ENCODE data around the gene ANAPC2. TPM values are rescaled to one million over a fixed set of nuclear protein-coding genes. Genes with fewer than 3 reads are reported as not detected.

The ANAPC2 gene
- total RNA-seq, 1 experiment from 2014 or later: 58.8 TPM

GRCh38 chr9:137127301-137128157 is 60.8 kb downstream of the ANAPC2 start:
- in situ Hi-C loops (cut with HindIII; ENCODE audit: low sequenced_read_pairs): no loop called here

GRCh38 chr9:137126786-137127185 is 61.6 kb downstream of the ANAPC2 start:
- DNase-seq (ENCODE audit: low spot score): no peak
- in situ Hi-C loops (cut with HindIII; ENCODE audit: low sequenced_read_pairs): no loop called here

More at GRCh38 chr9:137127301-137128157, 60.8 kb downstream of the ANAPC2 start:
- no peak for DNase-seq (ENCODE audit: low spot score)

Other genes starting within 250 kb of the ANAPC2 start
- gene FBXW5, start 243.8 kb downstream of the ANAPC2 start, total RNA-seq (2014; rRNA removed; shearing (Covaris generic)): 118 and 124 TPM in 2 replicates
- 0.92 TPM in 1 of 2 replicates, not detected in the other for gene C8G, start 243.3 kb downstream of the ANAPC2 start, total RNA-seq (2014; rRNA removed; shearing (Covaris generic))
- gene LCN12, start 236.3 kb downstream of the ANAPC2 start, total RNA-seq (2014; rRNA removed; shearing (Covaris generic)): not detected in 2 replicates
- gene PTGDS, start 211.1 kb downstream of the ANAPC2 start, total RNA-seq (2014; rRNA removed; shearing (Covaris generic)): 4.7 TPM in 1 of 2 replicates, not detected in the other
- not detected in 2 replicates for gene LCNL1, start 205.6 kb downstream of the ANAPC2 start, total RNA-seq (2014; rRNA removed; shearing (Covaris generic))
- 52.2 and 79.6 TPM in 2 replicates for gene PAXX, start 196.1 kb downstream of the ANAPC2 start, total RNA-seq (2014; rRNA removed; shearing (Covaris generic))
- gene CLIC3, start 192.0 kb downstream of the ANAPC2 start, total RNA-seq (2014; rRNA removed; shearing (Covaris generic)): 2.1 and 6.2 TPM in 2 replicates
- gene ABCA2, start 160.3 kb downstream of the ANAPC2 start, total RNA-seq (2014; rRNA removed; shearing (Covaris generic)): 8.5 and 12.3 TPM in 2 replicates
- gene FUT7, start 156.5 kb downstream of the ANAPC2 start, total RNA-seq (2014; rRNA removed; shearing (Covaris generic)): not detected in 2 replicates
- 32.0 and 38.4 TPM in 2 replicates for gene NPDC1, start 142.4 kb downstream of the ANAPC2 start, total RNA-seq (2014; rRNA removed; shearing (Covaris generic))
- gene ENTPD2, start 134.5 kb downstream of the ANAPC2 start, total RNA-seq (2014; rRNA removed; shearing (Covaris generic)): not detected in 2 replicates
- gene SAPCD2, start 118.0 kb downstream of the ANAPC2 start, total RNA-seq (2014; rRNA removed; shearing (Covaris generic)): 62.9 and 63.5 TPM in 2 replicates
- 28.9 and 34.7 TPM in 2 replicates for gene UAP1L1, start 111.0 kb downstream of the ANAPC2 start, total RNA-seq (2014; rRNA removed; shearing (Covaris generic))
- gene MAN1B1, start 101.6 kb downstream of the ANAPC2 start, total RNA-seq (2014; rRNA removed; shearing (Covaris generic)): 67.0 and 73.9 TPM in 2 replicates
- gene DPP7, start 73.8 kb downstream of the ANAPC2 start, total RNA-seq (2014; rRNA removed; shearing (Covaris generic)): 1.2 and 3.0 TPM in 2 replicates
- not detected in 2 replicates for gene GRIN1, start 49.4 kb downstream of the ANAPC2 start, total RNA-seq (2014; rRNA removed; shearing (Covaris generic))
- gene LRRC26, start 18.5 kb downstream of the ANAPC2 start, total RNA-seq (2014; rRNA removed; shearing (Covaris generic)): 1.3 TPM in 1 of 2 replicates, not detected in the other
- not detected in 2 replicates for gene TMEM210, start 16.5 kb downstream of the ANAPC2 start, total RNA-seq (2014; rRNA removed; shearing (Covaris generic))
- 95.8 and 122 TPM in 2 replicates for gene SSNA1, start 116 bp upstream of the ANAPC2 start, total RNA-seq (2014; rRNA removed; shearing (Covaris generic))
- gene TPRN, start 12.2 kb upstream of the ANAPC2 start, total RNA-seq (2014; rRNA removed; shearing (Covaris generic)): 17.6 and 25.7 TPM in 2 replicates
- 45.7 and 57.4 TPM in 2 replicates for gene TMEM203, start 17.1 kb upstream of the ANAPC2 start, total RNA-seq (2014; rRNA removed; shearing (Covaris generic))
- 3.9 and 6.4 TPM in 2 replicates for gene NDOR1, start 17.1 kb upstream of the ANAPC2 start, total RNA-seq (2014; rRNA removed; shearing (Covaris generic))
- not detected in 2 replicates for gene RNF208, start 33.7 kb upstream of the ANAPC2 start, total RNA-seq (2014; rRNA removed; shearing (Covaris generic))
- gene CYSRT1, start 36.6 kb upstream of the ANAPC2 start, total RNA-seq (2014; rRNA removed; shearing (Covaris generic)): 10.7 and 16.0 TPM in 2 replicates
- not detected in 2 replicates for gene RNF224, start 38.9 kb upstream of the ANAPC2 start, total RNA-seq (2014; rRNA removed; shearing (Covaris generic))
- not detected in 2 replicates for gene SLC34A3, start 42.3 kb upstream of the ANAPC2 start, total RNA-seq (2014; rRNA removed; shearing (Covaris generic))
- 1,012 and 1,099 TPM in 2 replicates for gene TUBB4B, start 52.7 kb upstream of the ANAPC2 start, total RNA-seq (2014; rRNA removed; shearing (Covaris generic))
- not detected in 2 replicates for gene STPG3, start 62.7 kb upstream of the ANAPC2 start, total RNA-seq (2014; rRNA removed; shearing (Covaris generic))
- 93.6 and 118 TPM in 2 replicates for gene NELFB, start 66.8 kb upstream of the ANAPC2 start, total RNA-seq (2014; rRNA removed; shearing (Covaris generic))
- gene TOR4A, start 89.2 kb upstream of the ANAPC2 start, total RNA-seq (2014; rRNA removed; shearing (Covaris generic)): 38.2 and 41.7 TPM in 2 replicates
- gene NRARP, start 113.7 kb upstream of the ANAPC2 start, total RNA-seq (2014; rRNA removed; shearing (Covaris generic)): 6.3 and 6.7 TPM in 2 replicates
- gene EXD3, start 234.6 kb upstream of the ANAPC2 start, total RNA-seq (2014; rRNA removed; shearing (Covaris generic)): 4.8 and 7.9 TPM in 2 replicates
- gene NOXA1, start 234.8 kb upstream of the ANAPC2 start, total RNA-seq (2014; rRNA removed; shearing (Covaris generic)): 0.18 TPM in 1 of 2 replicates, not detected in the other